Motor neuron (in vitro differentiated cells): ENCODE measurements around the gene ANO6. TPM values are rescaled to one million over a fixed set of nuclear protein-coding genes. Genes with fewer than 3 reads are reported as not detected.
A peak's percentile ranks its signal among the peaks of the same experiment; 100 is the strongest.
"Not testable (repeated sequence)": the region's sequence is repeated elsewhere in the genome, so short reads cannot be mapped to it uniquely, and the experiment has no call there.

ENCODE experiments used
- ATAC-seq, 8 experiments: fragments of 200-7000 bp; cut with Tn5 transposase; replicated peaks in 6 of 8; 2 replicates each; pipeline ENCODE4 v1.8.0; 2021; ENCODE audit warnings: mild to moderate bottlenecking in 8 of 8, moderate library complexity in 8 of 8
- H3K27ac ChIP-seq, 2 donors: fragments of 250-450 bp; sonication (Bioruptor Pico); 2 replicates each; pipeline ENCODE4 v1.9.0; 2021; ENCODE audit warnings: antibody characterized with exemption in 2 of 2, mild to moderate bottlenecking in 2 of 2, moderate library complexity in 1 of 2
- H3K4me1 ChIP-seq, 2 donors: fragments of 250-450 bp; sonication (Bioruptor Pico); replicated peaks in 1 of 2; 2 replicates each; pipeline ENCODE4 v1.6.1; 2021; ENCODE audit warnings: antibody characterized with exemption in 2 of 2, mild to moderate bottlenecking in 2 of 2, moderate library complexity in 1 of 2
- H3K4me3 ChIP-seq, 5 donors: fragments of 250-450 bp; sonication (Bioruptor Pico); 2 replicates each; pipeline ENCODE4 v1.9.0; 2021; ENCODE audit warnings: antibody characterized with exemption in 5 of 5, mild to moderate bottlenecking in 5 of 5, moderate library complexity in 4 of 5
- WGBS, 10 experiments: fragments of 450-650 bp; shearing (Covaris generic); methylation state at CpG; one replicate each; pipeline ENCODE4 v1.0.0; 2022; 5-methylcytosine and 5-hydroxymethylcytosine counted together
- in situ Hi-C, 9 experiments: fragments of 400-800 bp; cut with MboI; loops; one replicate each; pipeline ENCODE4 v1.15.0; 2021; ENCODE audit warnings: low sequenced_read_pairs in 9 of 9, low pct_unique_long_range_greater_than_20kb in 2 of 9; ENCODE audit not compliant: unreplicated experiment in 9 of 9
- total RNA-seq, 8 experiments: library from RNA; unstranded; fragments of 300-600 nt; gene quantifications; 2 replicates each; pipeline versions ENCODE4 v1.2.3 to v1.2.4, GENCODE V29; 2022

Gene ANO6, protein sequence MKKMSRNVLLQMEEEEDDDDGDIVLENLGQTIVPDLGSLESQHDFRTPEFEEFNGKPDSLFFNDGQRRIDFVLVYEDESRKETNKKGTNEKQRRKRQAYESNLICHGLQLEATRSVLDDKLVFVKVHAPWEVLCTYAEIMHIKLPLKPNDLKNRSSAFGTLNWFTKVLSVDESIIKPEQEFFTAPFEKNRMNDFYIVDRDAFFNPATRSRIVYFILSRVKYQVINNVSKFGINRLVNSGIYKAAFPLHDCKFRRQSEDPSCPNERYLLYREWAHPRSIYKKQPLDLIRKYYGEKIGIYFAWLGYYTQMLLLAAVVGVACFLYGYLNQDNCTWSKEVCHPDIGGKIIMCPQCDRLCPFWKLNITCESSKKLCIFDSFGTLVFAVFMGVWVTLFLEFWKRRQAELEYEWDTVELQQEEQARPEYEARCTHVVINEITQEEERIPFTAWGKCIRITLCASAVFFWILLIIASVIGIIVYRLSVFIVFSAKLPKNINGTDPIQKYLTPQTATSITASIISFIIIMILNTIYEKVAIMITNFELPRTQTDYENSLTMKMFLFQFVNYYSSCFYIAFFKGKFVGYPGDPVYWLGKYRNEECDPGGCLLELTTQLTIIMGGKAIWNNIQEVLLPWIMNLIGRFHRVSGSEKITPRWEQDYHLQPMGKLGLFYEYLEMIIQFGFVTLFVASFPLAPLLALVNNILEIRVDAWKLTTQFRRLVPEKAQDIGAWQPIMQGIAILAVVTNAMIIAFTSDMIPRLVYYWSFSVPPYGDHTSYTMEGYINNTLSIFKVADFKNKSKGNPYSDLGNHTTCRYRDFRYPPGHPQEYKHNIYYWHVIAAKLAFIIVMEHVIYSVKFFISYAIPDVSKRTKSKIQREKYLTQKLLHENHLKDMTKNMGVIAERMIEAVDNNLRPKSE
- total RNA-seq, result 10 to 100 TPM; 13.2 to 64.7 (median 27.4) TPM

DNA sequence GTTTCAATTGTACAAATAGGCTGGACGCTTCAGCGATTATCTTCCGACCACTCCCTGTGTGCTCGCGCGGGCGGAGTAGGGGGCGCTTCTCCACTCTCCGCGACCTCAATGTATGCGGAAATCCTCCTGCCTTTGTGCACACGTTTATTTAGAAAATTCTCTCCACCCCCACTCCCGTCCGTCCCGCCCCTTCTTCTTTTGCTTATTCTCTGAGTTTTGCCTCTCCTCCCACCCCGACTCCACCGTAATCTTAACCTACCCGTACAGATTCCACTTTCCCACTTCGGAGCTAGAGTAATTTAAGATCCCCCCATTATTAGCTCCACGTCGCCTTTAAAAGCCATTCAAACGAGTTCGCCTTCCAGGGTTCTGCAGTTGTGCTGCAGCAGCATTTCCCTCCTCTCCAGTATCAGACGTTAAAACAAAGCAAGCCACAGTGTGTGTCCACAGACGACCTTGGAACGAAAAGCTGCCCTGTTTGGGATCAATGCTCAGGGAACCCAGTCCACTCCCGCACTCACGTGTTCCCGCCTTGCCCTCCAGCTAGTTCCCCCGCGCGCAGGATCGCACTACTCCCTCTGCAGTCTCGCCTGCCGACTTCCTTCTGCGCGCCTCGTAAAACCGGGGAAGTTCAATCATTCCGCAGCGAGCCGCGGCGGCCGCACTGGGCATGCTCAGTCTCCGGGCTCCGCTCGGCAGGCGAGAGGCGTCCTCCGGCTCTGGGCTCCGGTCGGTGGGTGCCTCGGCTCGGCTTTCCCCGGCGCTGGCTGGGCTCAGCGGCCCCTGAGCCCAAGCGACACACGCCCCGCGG lies at the start of gene ANO6:
TSS of gene ANO6 (plus strand) at position 677 of the 811 bp plus-strand sequence. CDS start 227 bp downstream, outside the sequence.
- H3K27ac ChIP-seq, result peak within 1 kb of the TSS; percentile 68 to 85
- H3K4me1 ChIP-seq, result peaks cover 7 to 15% of the 10 kb centered on the region in 2 donors
- WGBS, 10 experiments, result 0 to 2% (median 0%) methylated on average over 3 to 34 of the region's 62 CpGs
- peak within 1 kb of the TSS; percentile 68 to 89 (median 81) for H3K4me3 ChIP-seq
- in situ Hi-C loops, result loop anchor here in 1 of 9 experiments (25.0 kb wide), 1 partner anchor 172 kb away; no protein-coding TSS in a partner anchor
- ATAC-seq, result peak; percentile 78 to 88 (median 83)

DNA sequence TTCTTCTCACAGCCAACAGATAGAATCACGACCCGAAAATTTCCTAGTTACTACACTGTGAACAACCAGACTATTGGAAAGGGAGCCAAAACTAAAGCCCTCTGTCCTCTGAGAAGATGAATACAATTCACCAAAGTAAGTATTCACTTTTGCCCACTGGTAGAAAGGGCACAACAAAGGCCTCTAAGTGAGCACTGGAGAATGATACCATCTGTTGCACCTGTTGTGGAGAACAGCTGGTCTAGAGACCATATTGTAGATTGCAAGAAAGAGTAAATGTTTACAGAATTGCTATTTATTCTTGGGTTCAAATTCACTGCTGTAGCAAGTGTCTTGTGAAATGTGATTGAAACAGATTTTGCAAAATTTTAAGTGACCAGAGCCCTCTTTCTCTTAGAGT lies 46.9 kb upstream of the ANO6 start:
- WGBS, 10 experiments, result 56 to 94% (median 92%) methylated on average over 2 of the region's 2 CpGs; no CpG with 5 or more reads in 4 of the 10 experiments
- in situ Hi-C loops, result no loop called here

DNA sequence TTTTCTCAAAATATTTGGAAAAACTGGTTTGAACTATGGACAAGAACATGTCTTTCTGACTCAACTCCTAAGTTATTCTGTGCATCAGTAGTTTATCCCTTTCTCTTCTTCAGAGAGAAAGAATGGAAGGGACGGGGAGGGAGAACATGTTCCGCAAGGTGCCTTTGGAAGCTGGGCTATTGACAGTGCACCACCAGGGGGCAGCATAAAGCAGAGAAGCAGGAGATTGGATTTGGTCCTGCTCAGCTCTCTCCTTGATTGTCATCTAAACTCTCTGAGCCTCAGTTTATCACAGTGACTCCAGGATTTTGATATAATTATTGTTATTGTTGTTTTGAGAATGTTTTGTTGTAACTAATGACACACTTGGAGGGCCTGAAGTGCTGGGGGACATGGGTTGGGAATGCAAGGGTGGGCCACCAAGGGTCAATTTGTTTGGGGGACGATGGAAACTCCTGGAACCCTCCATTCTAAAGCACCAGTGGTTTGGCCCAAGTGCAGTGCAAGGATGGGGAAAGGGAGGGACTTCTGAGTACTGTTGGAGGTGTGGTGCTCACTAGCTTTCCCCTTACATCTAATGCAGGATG lies 45.3 kb upstream of the ANO6 start:
- 20 to 100% (median 50%) methylated on average over 1 to 2 of the region's 3 CpGs; no CpG with 5 or more reads in 2 of the 10 experiments for WGBS, 10 experiments
- H3K27ac ChIP-seq, result no peak overlapping the region
- no peaks in the 10 kb centered on the region for H3K4me1 ChIP-seq
- in situ Hi-C loops, result no loop called here
- H3K4me3 ChIP-seq, result no peak overlapping the region
- ATAC-seq, result peak in 3 of 8 experiments; percentile 75 to 86 (median 80)

More for the DNA sequence above, 46.9 kb upstream of the ANO6 start:
- Histone ChIP-seq H3K27ac (no peak overlapping the region), H3K4me1 (no peaks in the 10 kb centered on the region), H3K4me3 (no peak overlapping the region)
- ATAC-seq, result no peak

DNA sequence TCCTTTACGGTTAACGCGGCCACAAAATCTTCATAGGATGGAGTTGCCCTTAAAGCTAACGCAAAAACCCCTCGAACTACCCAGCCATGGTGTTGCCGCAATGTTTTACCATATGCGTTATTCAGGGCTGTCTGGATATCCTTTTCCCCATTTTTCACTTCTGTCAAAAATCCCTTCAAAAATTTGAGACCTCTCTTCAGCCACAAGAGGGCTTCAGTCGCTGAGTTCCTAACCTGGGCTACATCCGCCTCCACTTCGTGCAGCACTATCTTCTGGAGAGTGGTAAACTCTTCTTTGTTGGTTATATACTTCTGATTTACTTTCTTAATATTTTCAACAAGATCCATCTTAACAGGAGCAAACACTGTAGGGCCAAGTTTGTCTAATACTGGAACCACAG lies 42.6 kb upstream of the ANO6 start:
- H3K4me1 ChIP-seq, in situ Hi-C loops, H3K27ac ChIP-seq, H3K4me3 ChIP-seq: not testable (repeated sequence)
- 80 to 100% (median 94%) methylated on average over 1 to 7 of the region's 10 CpGs for WGBS, 10 experiments
- peak in 1 of 8 experiments; percentile 27 for ATAC-seq

DNA sequence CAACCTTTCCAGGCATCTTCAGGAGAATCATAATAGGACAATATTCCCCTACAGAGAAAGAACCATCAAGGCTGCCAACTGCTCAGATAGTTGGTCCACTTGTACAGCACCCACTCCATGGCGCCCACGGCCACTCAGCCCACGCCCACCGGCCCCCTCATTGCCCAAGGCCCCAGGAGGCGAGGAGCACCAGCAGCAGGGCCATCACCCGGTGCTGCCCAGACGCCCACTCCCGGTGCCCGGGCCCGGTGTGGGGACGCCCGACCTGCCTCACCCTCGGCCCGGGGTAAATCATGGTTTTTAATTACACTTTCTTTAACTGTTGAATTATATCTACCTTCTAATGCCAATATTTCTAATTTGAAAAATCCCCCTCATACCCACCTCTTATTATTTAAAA lies 41.3 kb upstream of the ANO6 start:
- no peaks in the 10 kb centered on the region for H3K4me1 ChIP-seq
- no peak overlapping the region for H3K27ac ChIP-seq
- no peak for ATAC-seq
- WGBS, 10 experiments, result 85 to 100% (median 98%) methylated on average over 1 to 11 of the region's 14 CpGs; no CpG with 5 or more reads in 6 of the 10 experiments
- in situ Hi-C loops, result no loop called here
- H3K4me3 ChIP-seq, result no peak overlapping the region

DNA sequence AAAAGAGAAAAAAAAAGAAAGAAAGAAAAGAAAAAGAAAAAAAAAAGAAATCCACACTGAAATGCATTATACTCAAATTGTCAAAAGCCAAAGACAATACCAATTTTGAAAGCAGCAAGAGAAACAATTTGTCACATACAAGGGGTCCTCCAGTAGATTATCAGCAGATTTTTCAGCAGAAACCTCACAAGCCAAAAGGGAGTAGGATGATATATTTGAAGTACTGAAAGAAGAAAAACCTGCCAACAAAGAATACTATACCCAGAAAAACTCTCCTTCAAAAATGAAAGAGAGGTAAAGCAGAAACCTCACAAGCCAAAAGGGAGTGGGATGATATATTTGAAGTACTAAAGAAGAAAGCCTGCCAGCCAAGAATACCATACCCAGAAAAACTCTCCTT lies 37.1 kb upstream of the ANO6 start:
- ATAC-seq, result no peak
- no peak overlapping the region for H3K4me3 ChIP-seq
- H3K4me1 ChIP-seq, result no peaks in the 10 kb centered on the region
- H3K27ac ChIP-seq, result no peak overlapping the region
- in situ Hi-C loops, result loop anchor here in 3 of 9 experiments (25.0 kb wide), 1 partner anchor 209 kb away; no protein-coding TSS in a partner anchor

DNA sequence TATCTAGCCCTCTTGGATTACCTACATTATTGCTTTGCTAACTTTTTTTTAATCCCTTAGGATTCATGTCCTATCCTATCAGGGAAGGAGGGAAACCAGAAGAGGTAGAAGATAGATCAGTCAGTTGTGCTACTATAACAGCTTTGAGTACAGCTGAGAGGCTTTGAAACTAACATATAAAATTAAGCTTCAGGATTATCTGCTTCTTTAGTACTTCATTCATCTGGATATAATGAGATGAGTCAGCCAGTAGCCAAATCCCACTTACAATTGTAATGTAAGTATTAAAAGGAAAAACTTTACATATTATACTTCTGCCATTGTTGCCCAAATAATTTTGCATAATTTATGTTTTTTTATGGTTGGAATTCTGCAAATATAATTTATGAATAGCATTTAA lies 33.4 kb upstream of the ANO6 start:
- ATAC-seq, result no peak
- H3K27ac ChIP-seq, result no peak overlapping the region
- in situ Hi-C loops, result loop anchor here in 3 of 9 experiments (25.0 kb wide), 1 partner anchor 205 kb away; no protein-coding TSS in a partner anchor
- H3K4me1 ChIP-seq, result no peaks in the 10 kb centered on the region
- H3K4me3 ChIP-seq, result no peak overlapping the region

DNA sequence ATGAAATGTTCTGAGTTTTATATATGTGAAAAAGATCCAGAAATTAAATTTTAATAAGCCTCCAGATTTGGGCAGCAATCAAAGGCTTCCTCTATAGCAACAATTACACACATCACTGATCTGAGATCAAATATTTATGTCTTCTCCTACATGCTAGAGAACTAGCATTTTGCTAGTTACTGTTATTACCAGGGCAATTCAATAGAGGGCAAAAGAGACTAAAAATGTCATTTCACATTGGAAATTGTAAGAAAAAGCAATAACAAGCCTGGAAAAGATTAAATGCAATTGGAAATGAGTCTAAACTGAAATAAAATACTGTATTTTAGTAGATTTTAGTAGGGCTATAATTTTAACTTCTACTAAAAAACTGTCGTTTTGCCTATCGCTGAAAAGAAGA lies 32.6 kb upstream of the ANO6 start:
- no peak overlapping the region for H3K27ac ChIP-seq
- H3K4me3 ChIP-seq, result no peak overlapping the region
- in situ Hi-C loops, result loop anchor here in 3 of 9 experiments (25.0 kb wide), 1 partner anchor 204 kb away; no protein-coding TSS in a partner anchor
- WGBS, 10 experiments, result 18 to 95% (median 72%) methylated on average over 2 of the region's 2 CpGs; no CpG with 5 or more reads in 1 of the 10 experiments
- no peaks in the 10 kb centered on the region for H3K4me1 ChIP-seq
- ATAC-seq, result no peak

DNA sequence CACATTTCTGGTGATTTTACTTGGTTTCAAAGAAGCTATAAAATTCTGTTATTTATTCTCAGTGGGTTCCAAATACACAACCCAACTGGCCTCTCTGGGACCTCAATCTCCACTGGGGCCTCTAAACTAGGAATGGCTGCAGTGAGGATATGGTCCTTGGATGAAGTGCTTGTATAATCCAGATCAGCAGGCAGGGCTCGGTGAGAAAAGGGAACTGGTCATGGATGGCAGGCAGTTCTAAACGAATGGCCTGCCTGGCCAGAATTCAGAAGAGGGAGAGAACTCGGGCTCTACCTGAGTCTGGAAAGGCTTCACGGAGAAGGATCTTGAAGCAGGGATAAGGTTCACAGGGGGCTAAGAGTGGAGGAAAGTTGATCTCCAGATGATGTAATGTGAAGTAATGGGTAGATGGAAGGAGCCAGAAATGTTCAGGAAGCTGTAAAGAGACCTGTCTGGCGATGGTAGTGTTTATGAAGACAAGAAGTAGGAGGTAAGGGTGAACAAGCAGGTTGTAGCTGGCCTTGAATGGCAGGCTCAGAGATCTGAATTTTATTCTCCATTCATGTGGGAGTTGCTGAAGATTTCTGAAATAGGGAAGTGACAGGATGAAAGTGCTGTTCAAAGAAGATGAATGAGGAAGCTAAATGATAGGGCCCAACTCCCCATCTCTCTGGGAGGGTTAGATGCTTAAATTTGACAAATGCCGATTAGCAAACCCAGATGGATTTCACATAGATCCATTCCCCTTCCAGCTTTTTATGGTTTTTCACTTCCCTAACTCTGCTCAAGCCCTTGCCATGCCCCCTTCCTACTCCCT lies 31.5 kb upstream of the ANO6 start:
- in situ Hi-C loops, result loop anchor here in 3 of 9 experiments (25.0 kb wide), 1 partner anchor 203 kb away; no protein-coding TSS in a partner anchor
- WGBS, 10 experiments, result 79 to 100% (median 92%) methylated on average over 2 to 5 of the region's 6 CpGs; no CpG with 5 or more reads in 1 of the 10 experiments
- no peak overlapping the region for H3K27ac ChIP-seq
- no peaks in the 10 kb centered on the region for H3K4me1 ChIP-seq
- no peak overlapping the region for H3K4me3 ChIP-seq
- no peak for ATAC-seq

DNA sequence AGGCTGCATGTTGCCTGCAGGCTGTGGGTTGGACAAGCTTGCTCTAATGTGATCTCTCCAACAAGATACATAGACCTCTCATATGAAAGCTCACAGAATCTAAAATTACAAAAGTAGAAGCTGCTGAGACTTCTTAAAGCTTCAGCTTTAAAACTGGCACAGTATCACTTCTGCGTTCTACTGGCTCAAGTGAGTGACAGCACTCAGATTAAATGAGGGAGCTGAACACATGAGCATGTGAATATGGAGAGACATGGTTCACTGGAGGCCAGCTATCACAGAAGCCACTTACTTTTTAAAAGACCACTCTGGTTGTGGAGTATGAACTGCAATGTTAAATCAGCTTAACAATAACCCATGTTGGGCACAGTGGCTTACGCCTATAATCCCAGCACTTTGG lies 29.1 kb upstream of the ANO6 start:
- WGBS, 10 experiments, result 100% methylated on average over 1 to 2 of the region's 2 CpGs; no CpG with 5 or more reads in 2 of the 10 experiments
- in situ Hi-C loops, result loop anchor here in 3 of 9 experiments (25.0 kb wide), 1 partner anchor 201 kb away; no protein-coding TSS in a partner anchor
- Histone ChIP-seq H3K27ac (no peak overlapping the region), H3K4me1 (no peaks in the 10 kb centered on the region), H3K4me3 (no peak overlapping the region)
- no peak for ATAC-seq

DNA sequence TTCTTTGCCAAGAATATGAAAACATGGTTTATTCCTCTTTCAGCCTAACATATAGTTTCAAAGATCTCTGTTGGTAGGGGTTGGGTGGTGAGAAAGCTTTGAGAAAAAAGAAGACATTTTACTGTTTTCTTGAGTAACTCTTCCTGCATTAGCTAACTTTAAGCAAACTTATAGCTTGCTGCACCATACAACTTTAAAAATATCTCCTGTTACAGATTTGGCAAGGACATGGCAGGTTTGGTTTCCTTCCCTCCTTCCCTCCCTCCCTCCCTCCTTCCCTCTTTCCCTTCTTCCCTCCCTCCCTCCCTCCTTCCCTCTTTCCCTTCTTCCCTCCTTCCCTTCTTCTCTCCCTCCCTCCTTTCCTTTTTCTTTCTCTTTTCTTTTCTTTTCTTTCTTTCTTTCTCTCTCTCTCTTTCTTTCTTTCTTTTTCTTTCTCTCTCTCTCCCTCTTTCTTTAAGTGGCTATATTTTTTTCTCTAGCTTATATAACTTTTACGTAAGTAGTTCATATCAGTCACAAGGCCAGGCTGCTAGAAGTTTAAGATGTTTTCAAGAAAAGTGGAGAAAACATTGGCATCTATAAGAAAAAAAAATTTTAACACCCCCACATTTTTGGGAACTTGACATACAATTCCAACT lies 26.0 kb upstream of the ANO6 start:
- Histone ChIP-seq H3K27ac (no peak overlapping the region), H3K4me1 (no peaks in the 10 kb centered on the region), H3K4me3 (no peak overlapping the region)
- in situ Hi-C loops, result loop anchor here in 3 of 9 experiments (25.0 kb wide), 1 partner anchor 197 kb away; no protein-coding TSS in a partner anchor
- whole genome bisulfite sequencing, 10 experiments, result 83 to 100% (median 100%) methylated on average over 1 of the region's 1 CpG
- ATAC-seq, result no peak
